SU-DHL-6 (cell line): ENCODE measurements around the gene SNN.

Experiments
- H2AFZ ChIP-seq: fragments of 200-600 bp; sonication (generic); 2 replicates; pipeline ENCODE4 v1.6.1; 2014; ENCODE audit warnings: low read depth, mild to moderate bottlenecking, moderate library complexity, mixed read lengths, antibody characterized with exemption, low read length; ENCODE audit not compliant: severe bottlenecking
- H3F3A ChIP-seq: fragments of 200-600 bp; shearing (Covaris generic); 2 replicates; pipeline ENCODE4 v1.6.0; 2016; ENCODE audit warnings: antibody characterized with exemption, mild to moderate bottlenecking; ENCODE audit not compliant: insufficient read depth
- H3K27ac ChIP-seq: fragments of 200-600 bp; sonication (generic); 2 replicates; pipeline ENCODE4 v1.5.1; 2016; ENCODE audit warnings: low read depth, mild to moderate bottlenecking, low read length, moderate library complexity, mixed read lengths
- H3K27me3 ChIP-seq: fragments of 200-600 bp; sonication (generic), shearing (Covaris generic); 2 replicates; pipeline ENCODE4 v1.6.0; 2014; ENCODE audit warnings: mild to moderate bottlenecking, low read length
- H3K36me3 ChIP-seq: fragments of 200-600 bp; sonication (generic); 2 replicates; pipeline ENCODE4 v1.6.1; 2014; ENCODE audit warnings: mild to moderate bottlenecking, low read length, mixed read lengths
- H3K4me2 ChIP-seq: fragments of 300-600, 200-600 bp; shearing (Covaris generic), sonication (generic); 2 replicates; pipeline ENCODE4 v1.6.0; 2014; ENCODE audit warnings: low read length, low read depth, mild to moderate bottlenecking; ENCODE audit not compliant: poor library complexity, severe bottlenecking
- H3K4me3 ChIP-seq: fragments of 200-600 bp; sonication (generic); 2 replicates; pipeline ENCODE4 v1.5.1; 2014; ENCODE audit warnings: antibody characterized with exemption, low read length, mild to moderate bottlenecking, mixed read lengths; ENCODE audit not compliant: insufficient read depth, poor library complexity, severe bottlenecking
- H3K79me2 ChIP-seq: fragments of 200-600 bp; sonication (generic); 2 replicates; pipeline ENCODE4 v1.6.1; 2014; ENCODE audit warnings: mild to moderate bottlenecking, low read length, moderate library complexity; ENCODE audit not compliant: insufficient read depth
- H3K9ac ChIP-seq: fragments of 200-600 bp; sonication (generic); 2 replicates; pipeline ENCODE4 v1.7.0; 2014; ENCODE audit warnings: mild to moderate bottlenecking, low read length
- H3K9me2 ChIP-seq: fragments of 200-600 bp; sonication (generic); replicated peaks from 2 replicates; pipeline ENCODE4 v1.6.1; 2014; ENCODE audit warnings: low read length; ENCODE audit not compliant: insufficient read depth
- H3K9me3 ChIP-seq: fragments of 200-600 bp; sonication (generic); 2 replicates; pipeline ENCODE4 v1.6.1; 2014; ENCODE audit warnings: low read length, mixed read lengths; ENCODE audit not compliant: insufficient read depth
- H4K20me1 ChIP-seq: fragments of 200-600 bp; sonication (generic); 2 replicates; pipeline ENCODE4 v1.6.1; 2014; ENCODE audit warnings: low read depth, mild to moderate bottlenecking, antibody characterized with exemption, low read length, moderate library complexity, mixed read lengths
- EZH2phosphoT487 ChIP-seq: fragments of 200-600 bp; sonication (generic), shearing (Covaris generic); conservative IDR thresholded peaks from 2 replicates; pipeline ENCODE4 v1.6.1; 2018; ENCODE audit warnings: mild to moderate bottlenecking, antibody characterized with exemption, low read length, moderate library complexity, mixed read lengths
- TF ChIP-seq, protein P1 (sequence below): fragments of 200-600 bp; sonication (generic); IDR thresholded peaks from one replicate; pipeline ENCODE4 v1.5.1; 2017; ENCODE audit warnings: antibody characterized with exemption, mild to moderate bottlenecking, low read length, moderate library complexity; ENCODE audit not compliant: insufficient read depth, poor library complexity, severe bottlenecking

Gene SNN

DNA sequence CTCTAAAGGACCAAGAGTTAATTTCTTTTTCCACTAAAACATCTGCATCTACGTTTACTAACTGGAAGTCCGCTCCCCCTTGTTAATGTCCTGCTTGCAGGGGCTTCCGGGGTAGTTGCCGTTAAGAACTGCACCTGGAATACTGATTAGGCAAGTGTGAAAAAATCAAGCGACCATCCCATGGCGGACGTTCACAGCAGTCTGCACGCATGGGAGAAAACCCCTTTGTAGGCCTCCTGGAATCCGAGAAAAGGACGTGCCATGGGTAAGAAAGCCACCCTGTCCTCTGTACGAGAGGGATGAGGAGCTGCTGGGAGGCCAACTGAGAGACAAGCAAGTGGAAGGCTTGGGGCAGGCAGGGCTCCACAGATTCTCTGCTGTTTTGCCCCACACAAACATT is 14.9 kb downstream of the SNN start:
- H3K27me3 ChIP-seq, result no peaks in the 10 kb centered on the region
- H3K27ac ChIP-seq, result peak overlapping the region; percentile 94
- H3K4me2 ChIP-seq, result peak overlapping the region; percentile 57
- H3K9ac ChIP-seq, result peak overlapping the region; percentile 14; the same call in 1 of the 2 replicates
- H3K4me3 ChIP-seq, result peak overlapping the region; percentile 4
- peaks cover 16% of the 10 kb centered on the region for H3K36me3 ChIP-seq
- H3F3A ChIP-seq, result peaks cover 40% of the 10 kb centered on the region
- H3K9me3 ChIP-seq, result no peaks in the 10 kb centered on the region
- no peaks in the 10 kb centered on the region; the same call in 1 of the 2 replicates for H3K79me2 ChIP-seq
- H3K9me2 ChIP-seq, result no peaks in the 10 kb centered on the region
- no peak overlapping the region for H2AFZ ChIP-seq
- TF ChIP-seq, protein P1, sequence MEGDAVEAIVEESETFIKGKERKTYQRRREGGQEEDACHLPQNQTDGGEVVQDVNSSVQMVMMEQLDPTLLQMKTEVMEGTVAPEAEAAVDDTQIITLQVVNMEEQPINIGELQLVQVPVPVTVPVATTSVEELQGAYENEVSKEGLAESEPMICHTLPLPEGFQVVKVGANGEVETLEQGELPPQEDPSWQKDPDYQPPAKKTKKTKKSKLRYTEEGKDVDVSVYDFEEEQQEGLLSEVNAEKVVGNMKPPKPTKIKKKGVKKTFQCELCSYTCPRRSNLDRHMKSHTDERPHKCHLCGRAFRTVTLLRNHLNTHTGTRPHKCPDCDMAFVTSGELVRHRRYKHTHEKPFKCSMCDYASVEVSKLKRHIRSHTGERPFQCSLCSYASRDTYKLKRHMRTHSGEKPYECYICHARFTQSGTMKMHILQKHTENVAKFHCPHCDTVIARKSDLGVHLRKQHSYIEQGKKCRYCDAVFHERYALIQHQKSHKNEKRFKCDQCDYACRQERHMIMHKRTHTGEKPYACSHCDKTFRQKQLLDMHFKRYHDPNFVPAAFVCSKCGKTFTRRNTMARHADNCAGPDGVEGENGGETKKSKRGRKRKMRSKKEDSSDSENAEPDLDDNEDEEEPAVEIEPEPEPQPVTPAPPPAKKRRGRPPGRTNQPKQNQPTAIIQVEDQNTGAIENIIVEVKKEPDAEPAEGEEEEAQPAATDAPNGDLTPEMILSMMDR, result no peak
- no peak for TF ChIP-seq EZH2phosphoT487
- no peaks in the 10 kb centered on the region for H4K20me1 ChIP-seq

DNA sequence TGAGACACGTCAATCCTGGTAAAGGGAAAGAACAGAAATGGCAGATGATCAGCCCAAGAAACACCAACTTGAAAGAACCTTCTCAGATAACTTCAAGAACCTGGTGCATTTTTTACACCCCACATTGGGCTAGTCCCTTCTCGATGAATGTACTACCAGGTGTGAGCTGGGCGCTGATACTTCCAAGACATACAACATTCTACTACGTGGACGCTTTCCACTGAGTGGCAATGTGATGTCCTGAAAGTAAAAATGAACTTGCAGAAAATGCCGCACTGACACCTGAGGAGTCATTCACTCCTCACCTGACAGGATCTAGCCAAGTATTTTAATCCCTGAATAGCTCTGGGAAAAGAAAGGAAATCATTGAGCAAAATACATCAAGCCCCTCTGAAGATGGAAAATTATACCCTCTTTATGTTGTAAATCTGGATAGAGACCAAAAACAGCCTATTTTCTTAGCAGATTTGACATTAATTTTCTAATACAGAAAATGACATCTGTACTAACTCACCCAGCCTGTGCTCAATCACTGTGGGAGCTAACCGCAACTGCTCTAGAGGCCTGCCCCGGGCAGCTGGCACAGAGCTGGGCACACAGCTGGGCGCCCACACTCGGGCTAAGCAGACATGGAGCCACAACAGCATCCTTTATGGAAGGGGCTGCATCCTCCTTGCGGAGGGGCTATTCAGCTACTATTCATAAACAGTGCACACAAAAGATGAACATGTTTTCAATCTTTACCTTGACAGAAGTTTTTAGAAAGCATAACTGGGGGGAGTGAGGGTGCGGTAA is 16.2 kb downstream of the SNN start:
- H3K27ac ChIP-seq, result no peak overlapping the region
- H3F3A ChIP-seq, result peaks cover 53% of the 10 kb centered on the region
- H3K79me2 ChIP-seq, result no peaks in the 10 kb centered on the region; the same call in 1 of the 2 replicates
- H3K4me3 ChIP-seq, result no peak overlapping the region
- no peak overlapping the region for H2AFZ ChIP-seq
- H4K20me1 ChIP-seq, result no peaks in the 10 kb centered on the region
- no peaks in the 10 kb centered on the region for H3K9me3 ChIP-seq
- no peak overlapping the region for H3K4me2 ChIP-seq
- no peak for TF ChIP-seq EZH2phosphoT487
- TF ChIP-seq, protein P1, result no peak
- no peak overlapping the region for H3K9ac ChIP-seq
- H3K36me3 ChIP-seq, result peaks cover 13% of the 10 kb centered on the region
- no peaks in the 10 kb centered on the region for H3K27me3 ChIP-seq
- H3K9me2 ChIP-seq, result no peaks in the 10 kb centered on the region

DNA sequence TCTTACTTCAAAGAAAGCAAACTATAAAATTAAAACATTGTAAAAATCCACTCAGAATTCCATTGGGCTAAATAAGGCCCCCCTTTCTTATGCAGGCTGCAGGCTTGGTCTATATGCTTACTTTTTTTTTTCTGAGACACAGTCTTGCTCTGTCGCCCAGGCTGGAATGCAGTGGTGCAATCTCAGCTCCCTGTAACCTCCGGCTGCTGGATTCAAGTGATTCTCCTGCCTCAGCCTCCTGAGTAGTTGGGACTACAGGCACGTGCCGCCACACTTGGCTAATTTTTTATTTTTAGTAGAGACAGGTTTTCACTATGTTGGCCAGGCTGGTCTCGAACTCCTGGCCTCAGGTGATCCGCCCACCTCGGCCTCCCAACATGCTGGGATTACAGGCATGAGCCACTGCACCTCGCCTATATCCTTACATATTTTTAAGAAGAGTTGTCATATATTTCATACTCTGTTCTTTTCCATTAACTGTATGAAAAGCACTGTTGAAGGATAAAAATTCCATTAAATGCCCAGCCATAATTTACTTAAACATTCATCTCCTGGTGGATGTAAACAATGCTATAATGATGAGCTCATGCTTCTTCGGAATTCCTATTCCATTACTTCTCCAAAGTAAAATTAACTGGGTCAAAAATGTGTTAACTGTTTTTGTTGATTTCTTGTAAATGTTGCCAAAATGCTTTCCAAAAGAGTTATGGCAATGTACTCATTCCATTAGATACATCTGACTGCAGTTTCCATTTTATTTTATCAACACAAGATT is 17.8 kb downstream of the SNN start:
- Histone ChIP-seq H3K4me3 (no peak overlapping the region), H3K9me3 (no peaks in the 10 kb centered on the region), H3K27me3 (no peaks in the 10 kb centered on the region), H3K4me2 (peak overlapping the region; percentile 54), H3K79me2 (no peaks in the 10 kb centered on the region), H3F3A (peaks cover 64% of the 10 kb centered on the region), H3K27ac (peak overlapping the region; percentile 88), H3K36me3 (peaks cover 15% of the 10 kb centered on the region), H2AFZ (no peak overlapping the region), H4K20me1 (no peaks in the 10 kb centered on the region), H3K9ac (no peak overlapping the region), H3K9me2 (no peaks in the 10 kb centered on the region)
- TF ChIP-seq, protein P1, result no peak
- no peak for TF ChIP-seq EZH2phosphoT487
